C1 segment of cervical spinal cord (tissue), 14 donors: ENCODE measurements around the gene TWF1.
"Not testable (repeated sequence)": the region's sequence is repeated elsewhere in the genome, so short reads cannot be mapped to it uniquely, and the experiment has no call there.

Source experiments
- DNase-seq, 14 donors: peaks; one replicate each; lab custom pipeline; 2025; lab: John Stamatoyannopoulos, UW

TWF1 gene

GRCh38 chr12:43805860-43806736 lies at the start of gene TWF1:
TWF1 (minus strand) TSS chr12:43806317; CDS start chr12:43806245, 72 bp downstream.
- DNase-seq: peak in 13 of 14 donors; percentile 36 to 91 (median 75)

DNA sequence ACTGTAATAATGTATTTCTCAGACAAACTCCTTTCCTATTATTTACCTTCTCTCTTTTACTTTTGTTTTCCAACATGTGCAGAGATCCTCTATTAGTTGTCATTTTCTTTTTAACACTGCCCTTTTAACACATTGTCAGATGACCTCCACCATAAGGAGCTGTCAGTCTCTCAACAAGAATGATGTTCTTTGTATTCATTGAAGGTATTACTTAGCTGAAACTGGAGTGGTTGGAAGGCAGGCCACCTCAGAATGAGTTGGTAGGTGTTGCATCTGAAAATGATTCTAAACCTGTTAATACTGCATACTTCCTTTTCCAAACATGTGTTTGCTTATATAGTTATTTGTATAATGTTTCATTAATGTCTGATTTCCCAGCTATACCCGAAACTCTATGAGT lies 46.6 kb upstream of the TWF1 start:
- DNase-seq: no peak

GRCh38 chr12:43848786-43849185 lies 42.7 kb upstream of the TWF1 start:
- DNase-seq: no peak

GRCh38 chr12:43848226-43848507 lies 42.0 kb upstream of the TWF1 start:
- no peak for DNase-seq

- not testable (repeated sequence) for DNase-seq
Measured at GRCh38 chr12:43847425-43848225, 41.5 kb upstream of the TWF1 start.

- no peak for DNase-seq
Measured at GRCh38 chr12:43842259-43842658, 36.1 kb upstream of the TWF1 start.

GRCh38 chr12:43841253-43841652 lies 35.1 kb upstream of the TWF1 start:
- no peak for DNase-seq

- no peak for DNase-seq
Measured at GRCh38 chr12:43840338-43840737, 34.2 kb upstream of the TWF1 start.

DNA sequence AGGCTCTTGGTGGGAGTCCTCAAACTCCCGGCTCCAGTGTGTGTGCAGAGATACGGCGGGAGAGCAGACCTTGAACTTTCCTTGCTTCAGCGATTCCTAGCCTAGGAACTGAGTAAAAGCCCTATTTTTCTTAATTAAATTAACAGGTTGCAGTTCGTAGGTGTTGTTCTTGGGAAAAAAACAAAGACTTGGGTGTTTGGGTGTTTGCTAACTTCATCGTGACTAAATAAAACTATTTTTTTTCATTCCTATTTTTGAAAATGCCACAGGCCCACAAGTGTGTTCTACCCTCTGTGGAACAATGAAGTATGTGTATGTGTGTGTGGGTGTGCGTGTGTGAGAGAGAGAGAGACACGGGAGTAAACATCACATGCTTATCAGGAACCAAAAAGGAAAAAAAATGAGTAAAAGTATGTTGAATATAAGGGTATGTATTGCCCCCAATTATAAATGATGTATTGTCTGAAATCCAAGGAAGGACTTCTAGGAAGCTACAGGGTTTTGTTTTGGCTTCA lies 30.4 kb upstream of the TWF1 start:
- DNase-seq: peak in 2 of 14 donors; percentile 31 to 32

- peak; percentile 13 to 77 (median 57) for DNase-seq
Measured at GRCh38 chr12:43835656-43836474, 29.7 kb upstream of the TWF1 start, which contains the start of gene TMEM117. TMEM117 (plus strand) TSS chr12:43836081.

- no peak for DNase-seq
Measured at GRCh38 chr12:43835264-43835655, 29.1 kb upstream of the TWF1 start.

GRCh38 chr12:43832463-43833168 lies 26.5 kb upstream of the TWF1 start:
- no peak for DNase-seq

DNA sequence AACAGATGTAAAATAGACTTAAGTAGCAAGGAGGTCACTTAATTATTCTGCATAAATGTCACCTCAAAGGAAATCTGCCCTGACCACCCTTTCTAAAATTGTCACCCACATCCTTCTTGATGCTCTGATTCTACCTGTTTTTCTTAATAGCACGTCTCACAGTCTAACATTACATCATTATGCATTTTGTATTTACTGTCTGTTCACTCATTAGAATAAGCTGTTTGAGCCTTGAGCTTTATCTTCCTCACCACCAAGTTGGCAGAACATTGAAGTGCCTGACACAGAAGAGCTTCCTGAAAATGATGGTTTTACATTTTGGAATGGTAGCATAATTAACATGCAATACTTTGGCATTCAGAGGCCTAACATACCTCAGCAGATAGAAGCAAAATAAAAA lies 21.0 kb upstream of the TWF1 start:
- DNase-seq: no peak

DNA sequence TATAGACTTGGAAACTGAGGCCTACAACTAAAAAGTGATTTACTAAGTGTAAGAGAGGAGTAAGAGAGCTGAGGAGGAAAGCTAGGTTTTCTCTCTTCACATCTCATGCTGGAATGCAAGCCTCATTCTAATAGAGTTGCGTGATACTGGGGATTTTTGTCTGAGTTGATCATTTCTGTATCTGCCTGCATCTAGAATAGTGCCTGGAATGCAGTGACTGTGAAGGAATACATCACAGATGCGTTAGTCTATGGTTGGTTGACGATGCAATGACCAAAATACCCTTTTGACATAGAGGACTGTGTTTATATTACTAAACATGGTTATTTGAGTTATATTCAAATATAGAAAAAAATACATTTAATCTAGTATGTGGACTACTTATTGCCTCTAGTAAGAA lies 20.6 kb upstream of the TWF1 start:
- DNase-seq: no peak

DNA sequence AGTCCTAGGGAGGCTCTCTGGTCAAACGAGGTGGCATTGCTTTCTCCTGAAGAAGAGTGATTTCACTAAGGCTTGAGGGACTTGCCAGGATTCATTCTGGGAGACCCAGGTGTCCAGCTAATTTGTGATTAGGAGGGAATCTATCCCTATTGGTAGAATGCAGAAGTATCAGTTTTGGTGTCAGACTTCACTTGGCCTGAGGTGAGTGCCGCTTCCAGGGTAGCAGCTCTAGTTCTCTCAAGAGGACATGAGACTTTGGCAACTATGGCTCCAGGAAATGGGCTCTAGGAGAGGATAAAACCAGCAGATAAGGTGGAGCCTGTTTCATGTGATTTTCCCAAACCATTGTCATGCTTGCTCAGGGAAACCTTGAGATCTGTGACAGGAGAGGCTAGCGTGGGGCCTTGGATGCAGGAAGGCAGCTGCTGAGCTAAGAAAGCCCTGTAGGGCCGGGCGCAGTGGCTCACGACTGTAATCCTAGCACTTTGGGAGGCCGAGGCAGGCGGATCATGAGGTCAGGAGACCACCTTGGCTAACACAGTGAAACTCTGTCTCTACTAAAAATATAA lies 18.2 kb upstream of the TWF1 start:
- no peak for DNase-seq

GRCh38 chr12:43816168-43816567 lies 10.1 kb upstream of the TWF1 start:
- DNase-seq: no peak

DNA sequence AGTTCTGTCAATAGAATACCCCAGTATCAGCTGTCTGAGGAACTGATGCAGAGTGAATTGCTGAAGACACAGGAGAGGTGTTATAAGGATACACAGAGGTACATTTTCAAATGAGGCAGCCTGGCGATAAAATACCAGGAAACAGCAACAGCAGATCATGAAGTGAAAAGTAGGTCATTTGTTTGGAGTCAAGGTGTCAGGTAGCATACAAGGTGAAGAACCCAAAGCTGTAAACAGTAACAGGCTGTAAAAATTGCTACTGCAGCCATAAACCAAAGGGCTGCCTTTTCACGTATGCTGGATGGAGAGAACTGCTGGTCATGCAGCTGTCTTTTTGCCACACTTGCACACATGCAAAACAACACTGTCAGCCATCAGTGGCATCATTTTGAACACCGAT lies 9.3 kb upstream of the TWF1 start:
- DNase-seq: no peak

DNA sequence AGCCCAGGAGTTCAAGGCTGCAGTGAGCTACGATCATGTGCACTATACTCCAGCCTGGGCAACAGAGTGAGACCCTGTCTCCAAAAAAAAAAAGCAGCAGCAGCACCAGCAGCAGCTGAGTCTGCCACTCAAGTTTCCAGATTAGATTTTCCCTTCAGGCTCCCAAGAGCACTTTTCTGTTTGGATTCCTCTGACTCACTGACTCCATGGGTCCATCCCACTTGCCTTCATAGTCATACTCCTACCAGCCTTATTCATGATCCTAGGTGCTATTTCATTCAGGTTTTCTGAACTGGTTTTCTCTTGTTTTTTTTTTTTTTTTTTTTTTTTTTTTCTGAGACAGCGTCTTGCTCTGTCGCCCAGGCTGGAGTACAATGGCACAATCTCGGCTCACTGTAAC lies 6.8 kb upstream of the TWF1 start:
- no peak for DNase-seq

GRCh38 chr12:43812057-43812456 lies 5.9 kb upstream of the TWF1 start:
- no peak for DNase-seq

GRCh38 chr12:43807386-43807785 lies 1.3 kb upstream of the TWF1 start:
- DNase-seq: peak in 1 of 14 donors; percentile 0

GRCh38 chr12:43806737-43807072 lies 588 bp upstream of the TWF1 start:
- peak in 1 of 14 donors; percentile 23 for DNase-seq
